ENCODE measurements around the gene TNRC6C. TPM values are rescaled to one million over a fixed set of nuclear protein-coding genes. Genes with fewer than 3 reads are reported as not detected.

TNRC6C gene
- total and polyA plus RNA-seq, 2 of the 13 experiments (the other 11 are each of a cell fraction or from before 2014, with no cell fraction given) = 0.66 to 4.9 TPM

DNA sequence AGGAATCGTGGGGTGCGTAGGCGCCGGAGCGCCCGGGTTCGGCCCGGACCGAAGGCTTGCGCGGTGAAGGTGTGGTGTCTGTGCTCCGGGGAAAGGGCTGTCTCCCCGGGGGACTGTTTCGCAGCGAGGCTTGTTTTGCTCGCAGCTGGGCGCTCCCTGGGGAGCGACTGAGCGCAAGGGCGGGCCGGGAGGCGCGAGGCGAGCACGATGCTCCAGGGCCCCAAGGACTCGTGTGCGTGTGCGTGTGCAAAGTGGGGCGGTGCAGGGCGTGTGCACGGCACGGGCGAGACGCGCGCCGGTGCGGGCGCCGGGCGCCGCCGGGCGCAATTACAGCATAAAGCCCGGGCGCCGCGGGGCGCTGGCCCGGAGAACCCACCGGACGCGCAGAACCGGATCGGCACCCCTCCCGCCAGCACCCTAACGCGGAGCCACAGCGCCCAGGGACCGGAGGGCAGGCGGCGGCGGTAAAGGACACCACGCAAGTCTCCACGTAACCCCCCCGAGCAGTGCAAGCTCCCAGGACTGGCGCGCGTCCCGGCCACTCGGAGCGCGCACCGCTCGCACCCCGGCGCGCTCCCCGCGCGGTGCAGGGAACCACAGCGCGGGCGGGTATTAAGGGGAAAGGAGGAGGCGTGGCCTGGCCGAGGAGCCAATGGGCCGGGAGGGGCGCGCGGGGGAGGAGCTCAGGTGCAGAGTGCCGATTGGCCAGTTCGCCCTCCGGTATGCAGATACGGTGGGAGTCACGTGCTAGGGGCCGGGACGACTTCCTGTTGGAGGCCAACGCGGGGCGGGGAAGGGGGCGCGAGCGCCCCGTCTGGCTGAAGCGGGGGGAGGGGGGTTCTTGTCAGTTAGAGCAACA is at the start of gene TNRC6C (continued):
- TF ChIP-seq AKAP8 (CRISPR knock-in tag; IDR thresholded peaks at IDR 0.05) (peak; percentile 84), GTF3A (CRISPR knock-in tag; conservative IDR thresholded peaks at IDR 0.05) (no peak), ETV6 (CRISPR knock-in tag; conservative IDR thresholded peaks at IDR 0.05) (no peak; the same call in 1 of the 2 replicates), SMAD9 (CRISPR knock-in tag; IDR thresholded peaks at IDR 0.05) (no peak), FIP1L1 (IDR thresholded peaks at IDR 0.05; ENCODE audit: borderline replicate concordance, insufficient read depth, low read depth, low read length) (no peak), ATF1 (CRISPR knock-in tag; IDR thresholded peaks at IDR 0.05) (no peak), RAD21 (CRISPR knock-in tag; IDR thresholded peaks at IDR 0.05) (peak; percentile 75), FOSL1 (CRISPR knock-in tag; IDR thresholded peaks at IDR 0.05; ENCODE audit: borderline replicate concordance) (peak; percentile 33; the same call in 1 of the 2 replicates), ZEB1 (IDR thresholded peaks at IDR 0.05; ENCODE audit: insufficient replicate concordance, low read depth) (no peak), FOSL2 (CRISPR knock-in tag; IDR thresholded peaks at IDR 0.05) (peak; percentile 39), ZNF317 (CRISPR knock-in tag; IDR thresholded peaks at IDR 0.05) (no peak), POLR2AphosphoS5 (IDR thresholded peaks at IDR 0.05; ENCODE audit: low read depth, low read length) (peak; percentile 98), CREB1 (IDR thresholded peaks at IDR 0.05) (peak; percentile 70), CREB1 (CRISPR knock-in tag; IDR thresholded peaks at IDR 0.05) (no peak), CEBPB (IDR thresholded peaks at IDR 0.05; ENCODE audit: borderline replicate concordance, low read depth, low read length) (no peak), ZNF780A (CRISPR knock-in tag; IDR thresholded peaks at IDR 0.05) (peak; percentile 82; the same call in 1 of the 2 replicates)
- TF ChIP-seq, protein P1, sequence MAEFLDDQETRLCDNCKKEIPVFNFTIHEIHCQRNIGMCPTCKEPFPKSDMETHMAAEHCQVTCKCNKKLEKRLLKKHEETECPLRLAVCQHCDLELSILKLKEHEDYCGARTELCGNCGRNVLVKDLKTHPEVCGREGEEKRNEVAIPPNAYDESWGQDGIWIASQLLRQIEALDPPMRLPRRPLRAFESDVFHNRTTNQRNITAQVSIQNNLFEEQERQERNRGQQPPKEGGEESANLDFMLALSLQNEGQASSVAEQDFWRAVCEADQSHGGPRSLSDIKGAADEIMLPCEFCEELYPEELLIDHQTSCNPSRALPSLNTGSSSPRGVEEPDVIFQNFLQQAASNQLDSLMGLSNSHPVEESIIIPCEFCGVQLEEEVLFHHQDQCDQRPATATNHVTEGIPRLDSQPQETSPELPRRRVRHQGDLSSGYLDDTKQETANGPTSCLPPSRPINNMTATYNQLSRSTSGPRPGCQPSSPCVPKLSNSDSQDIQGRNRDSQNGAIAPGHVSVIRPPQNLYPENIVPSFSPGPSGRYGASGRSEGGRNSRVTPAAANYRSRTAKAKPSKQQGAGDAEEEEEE (CRISPR knock-in tag; IDR thresholded peaks at IDR 0.05; ENCODE audit: borderline replicate concordance) = no peak; the same call in 1 of the 2 replicates
- TF ChIP-seq, protein P2, sequence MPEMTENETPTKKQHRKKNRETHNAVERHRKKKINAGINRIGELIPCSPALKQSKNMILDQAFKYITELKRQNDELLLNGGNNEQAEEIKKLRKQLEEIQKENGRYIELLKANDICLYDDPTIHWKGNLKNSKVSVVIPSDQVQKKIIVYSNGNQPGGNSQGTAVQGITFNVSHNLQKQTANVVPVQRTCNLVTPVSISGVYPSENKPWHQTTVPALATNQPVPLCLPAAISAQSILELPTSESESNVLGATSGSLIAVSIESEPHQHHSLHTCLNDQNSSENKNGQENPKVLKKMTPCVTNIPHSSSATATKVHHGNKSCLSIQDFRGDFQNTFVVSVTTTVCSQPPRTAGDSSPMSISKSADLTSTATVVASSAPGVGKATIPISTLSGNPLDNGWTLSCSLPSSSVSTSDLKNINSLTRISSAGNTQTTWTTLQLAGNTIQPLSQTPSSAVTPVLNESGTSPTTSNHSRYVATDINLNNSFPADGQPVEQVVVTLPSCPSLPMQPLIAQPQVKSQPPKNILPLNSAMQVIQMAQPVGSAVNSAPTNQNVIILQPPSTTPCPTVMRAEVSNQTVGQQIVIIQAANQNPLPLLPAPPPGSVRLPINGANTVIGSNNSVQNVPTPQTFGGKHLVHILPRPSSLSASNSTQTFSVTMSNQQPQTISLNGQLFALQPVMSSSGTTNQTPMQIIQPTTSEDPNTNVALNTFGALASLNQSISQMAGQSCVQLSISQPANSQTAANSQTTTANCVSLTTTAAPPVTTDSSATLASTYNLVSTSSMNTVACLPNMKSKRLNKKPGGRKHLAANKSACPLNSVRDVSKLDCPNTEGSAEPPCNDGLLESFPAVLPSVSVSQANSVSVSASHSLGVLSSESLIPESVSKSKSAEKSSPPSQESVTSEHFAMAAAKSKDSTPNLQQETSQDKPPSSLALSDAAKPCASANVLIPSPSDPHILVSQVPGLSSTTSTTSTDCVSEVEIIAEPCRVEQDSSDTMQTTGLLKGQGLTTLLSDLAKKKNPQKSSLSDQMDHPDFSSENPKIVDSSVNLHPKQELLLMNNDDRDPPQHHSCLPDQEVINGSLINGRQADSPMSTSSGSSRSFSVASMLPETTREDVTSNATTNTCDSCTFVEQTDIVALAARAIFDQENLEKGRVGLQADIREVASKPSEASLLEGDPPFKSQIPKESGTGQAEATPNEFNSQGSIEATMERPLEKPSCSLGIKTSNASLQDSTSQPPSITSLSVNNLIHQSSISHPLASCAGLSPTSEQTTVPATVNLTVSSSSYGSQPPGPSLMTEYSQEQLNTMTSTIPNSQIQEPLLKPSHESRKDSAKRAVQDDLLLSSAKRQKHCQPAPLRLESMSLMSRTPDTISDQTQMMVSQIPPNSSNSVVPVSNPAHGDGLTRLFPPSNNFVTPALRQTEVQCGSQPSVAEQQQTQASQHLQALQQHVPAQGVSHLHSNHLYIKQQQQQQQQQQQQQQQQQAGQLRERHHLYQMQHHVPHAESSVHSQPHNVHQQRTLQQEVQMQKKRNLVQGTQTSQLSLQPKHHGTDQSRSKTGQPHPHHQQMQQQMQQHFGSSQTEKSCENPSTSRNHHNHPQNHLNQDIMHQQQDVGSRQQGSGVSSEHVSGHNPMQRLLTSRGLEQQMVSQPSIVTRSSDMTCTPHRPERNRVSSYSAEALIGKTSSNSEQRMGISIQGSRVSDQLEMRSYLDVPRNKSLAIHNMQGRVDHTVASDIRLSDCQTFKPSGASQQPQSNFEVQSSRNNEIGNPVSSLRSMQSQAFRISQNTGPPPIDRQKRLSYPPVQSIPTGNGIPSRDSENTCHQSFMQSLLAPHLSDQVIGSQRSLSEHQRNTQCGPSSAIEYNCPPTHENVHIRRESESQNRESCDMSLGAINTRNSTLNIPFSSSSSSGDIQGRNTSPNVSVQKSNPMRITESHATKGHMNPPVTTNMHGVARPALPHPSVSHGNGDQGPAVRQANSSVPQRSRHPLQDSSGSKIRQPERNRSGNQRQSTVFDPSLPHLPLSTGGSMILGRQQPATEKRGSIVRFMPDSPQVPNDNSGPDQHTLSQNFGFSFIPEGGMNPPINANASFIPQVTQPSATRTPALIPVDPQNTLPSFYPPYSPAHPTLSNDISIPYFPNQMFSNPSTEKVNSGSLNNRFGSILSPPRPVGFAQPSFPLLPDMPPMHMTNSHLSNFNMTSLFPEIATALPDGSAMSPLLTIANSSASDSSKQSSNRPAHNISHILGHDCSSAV (CRISPR knock-in tag; IDR thresholded peaks at IDR 0.05; ENCODE audit: borderline replicate concordance) = 0 out of 2 replicates have a peak, but pooled peaks have one; percentile 46
- TF ChIP-seq, protein P3, sequence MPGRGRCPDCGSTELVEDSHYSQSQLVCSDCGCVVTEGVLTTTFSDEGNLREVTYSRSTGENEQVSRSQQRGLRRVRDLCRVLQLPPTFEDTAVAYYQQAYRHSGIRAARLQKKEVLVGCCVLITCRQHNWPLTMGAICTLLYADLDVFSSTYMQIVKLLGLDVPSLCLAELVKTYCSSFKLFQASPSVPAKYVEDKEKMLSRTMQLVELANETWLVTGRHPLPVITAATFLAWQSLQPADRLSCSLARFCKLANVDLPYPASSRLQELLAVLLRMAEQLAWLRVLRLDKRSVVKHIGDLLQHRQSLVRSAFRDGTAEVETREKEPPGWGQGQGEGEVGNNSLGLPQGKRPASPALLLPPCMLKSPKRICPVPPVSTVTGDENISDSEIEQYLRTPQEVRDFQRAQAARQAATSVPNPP (CRISPR knock-in tag; IDR thresholded peaks at IDR 0.05) = peak; percentile 78; the same call in 1 of the 2 replicates
